Choroid plexus epithelial cell (primary cell): ENCODE results near the gene RHBG.
A peak's percentile ranks its signal among the peaks of the same experiment; 100 is the strongest.
"Not testable (repeated sequence)": the region's sequence is repeated elsewhere in the genome, so short reads cannot be mapped to it uniquely, and the experiment has no call there.

Experiments used
- DNase-seq: peaks from one replicate; pipeline ENCODE4 v3.0.0-alpha.2; 2010; ENCODE audit warnings: low read depth
- H3K4me3 ChIP-seq: 2 replicates; pipeline ENCODE4 v1.5.1; 2011; ENCODE audit warnings: low read depth, mild to moderate bottlenecking, control low read depth, low read length, moderate library complexity
- TF ChIP-seq, protein P1 (sequence below): conservative IDR thresholded peaks from 2 replicates; pipeline ENCODE4 v1.5.1; 2011; ENCODE audit warnings: low read depth, mild to moderate bottlenecking, control low read depth, inconsistent platforms, low read length, moderate library complexity

The RHBG gene, protein sequence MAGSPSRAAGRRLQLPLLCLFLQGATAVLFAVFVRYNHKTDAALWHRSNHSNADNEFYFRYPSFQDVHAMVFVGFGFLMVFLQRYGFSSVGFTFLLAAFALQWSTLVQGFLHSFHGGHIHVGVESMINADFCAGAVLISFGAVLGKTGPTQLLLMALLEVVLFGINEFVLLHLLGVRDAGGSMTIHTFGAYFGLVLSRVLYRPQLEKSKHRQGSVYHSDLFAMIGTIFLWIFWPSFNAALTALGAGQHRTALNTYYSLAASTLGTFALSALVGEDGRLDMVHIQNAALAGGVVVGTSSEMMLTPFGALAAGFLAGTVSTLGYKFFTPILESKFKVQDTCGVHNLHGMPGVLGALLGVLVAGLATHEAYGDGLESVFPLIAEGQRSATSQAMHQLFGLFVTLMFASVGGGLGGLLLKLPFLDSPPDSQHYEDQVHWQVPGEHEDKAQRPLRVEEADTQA

GRCh38 chr1:156368889-156369684 lies at the start of gene RHBG:
RHBG (plus strand) TSS chr1:156369211; CDS start chr1:156369250, 39 bp downstream.
- H3K4me3 ChIP-seq: peak within 1 kb of the TSS; percentile 43
- peak; percentile 30 for DNase-seq
- TF ChIP-seq, protein P1, sequence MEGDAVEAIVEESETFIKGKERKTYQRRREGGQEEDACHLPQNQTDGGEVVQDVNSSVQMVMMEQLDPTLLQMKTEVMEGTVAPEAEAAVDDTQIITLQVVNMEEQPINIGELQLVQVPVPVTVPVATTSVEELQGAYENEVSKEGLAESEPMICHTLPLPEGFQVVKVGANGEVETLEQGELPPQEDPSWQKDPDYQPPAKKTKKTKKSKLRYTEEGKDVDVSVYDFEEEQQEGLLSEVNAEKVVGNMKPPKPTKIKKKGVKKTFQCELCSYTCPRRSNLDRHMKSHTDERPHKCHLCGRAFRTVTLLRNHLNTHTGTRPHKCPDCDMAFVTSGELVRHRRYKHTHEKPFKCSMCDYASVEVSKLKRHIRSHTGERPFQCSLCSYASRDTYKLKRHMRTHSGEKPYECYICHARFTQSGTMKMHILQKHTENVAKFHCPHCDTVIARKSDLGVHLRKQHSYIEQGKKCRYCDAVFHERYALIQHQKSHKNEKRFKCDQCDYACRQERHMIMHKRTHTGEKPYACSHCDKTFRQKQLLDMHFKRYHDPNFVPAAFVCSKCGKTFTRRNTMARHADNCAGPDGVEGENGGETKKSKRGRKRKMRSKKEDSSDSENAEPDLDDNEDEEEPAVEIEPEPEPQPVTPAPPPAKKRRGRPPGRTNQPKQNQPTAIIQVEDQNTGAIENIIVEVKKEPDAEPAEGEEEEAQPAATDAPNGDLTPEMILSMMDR: no peak

GRCh38 chr1:156319664-156320063 lies 49.3 kb upstream of the RHBG start:
- peak; percentile 65 for DNase-seq
- TF ChIP-seq, protein P1: peak; percentile 63

DNA sequence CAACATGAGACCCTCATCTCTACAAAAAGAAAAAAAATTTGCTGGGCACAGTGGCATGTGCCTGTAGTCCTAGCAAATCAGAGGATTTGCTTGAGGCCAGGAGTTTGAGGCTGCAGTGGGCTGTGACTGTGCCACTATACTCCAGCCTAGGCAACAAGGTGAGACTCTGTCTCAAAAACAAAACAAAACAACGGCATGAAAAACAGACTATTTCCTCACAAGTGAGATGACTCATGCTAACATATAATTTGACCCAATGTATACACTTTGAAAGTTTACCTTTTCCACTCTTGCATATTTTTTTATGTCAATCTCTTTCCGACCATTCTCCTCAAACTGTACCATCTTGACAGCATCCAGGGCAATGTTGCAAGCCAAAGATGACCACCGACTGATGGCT lies 48.5 kb upstream of the RHBG start:
- no peak for DNase-seq
- no peak overlapping the region for H3K4me3 ChIP-seq
- TF ChIP-seq, protein P1: no peak

More at GRCh38 chr1:156319664-156320063, 49.3 kb upstream of the RHBG start:
- H3K4me3 ChIP-seq: no peak overlapping the region

DNA sequence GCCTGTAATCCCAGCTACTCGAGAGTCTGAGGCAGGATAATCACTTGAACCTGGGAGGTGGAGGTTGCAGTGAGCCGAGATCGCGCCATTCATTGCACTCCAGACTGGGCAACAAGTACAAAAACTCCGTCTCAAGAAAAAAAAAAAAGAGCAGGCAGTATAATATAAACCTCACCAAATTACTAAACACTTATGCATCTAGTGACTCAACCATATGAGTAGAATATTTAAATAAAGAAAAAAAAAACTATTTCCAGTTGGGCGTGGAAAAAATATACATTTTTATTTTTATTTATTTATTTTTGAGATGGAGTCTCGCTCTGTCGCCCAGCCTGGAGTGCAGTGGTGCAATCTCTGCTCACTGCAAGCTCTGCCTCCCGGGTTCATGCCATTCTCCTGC lies 45.8 kb upstream of the RHBG start:
- not testable (repeated sequence) for H3K4me3 ChIP-seq
- DNase-seq: peak; percentile 18

GRCh38 chr1:156336242-156336641 lies 32.8 kb upstream of the RHBG start:
- TF ChIP-seq, protein P1: peak; percentile 41
- peak overlapping the region; percentile 9 for H3K4me3 ChIP-seq
- DNase-seq: peak; percentile 24

DNA sequence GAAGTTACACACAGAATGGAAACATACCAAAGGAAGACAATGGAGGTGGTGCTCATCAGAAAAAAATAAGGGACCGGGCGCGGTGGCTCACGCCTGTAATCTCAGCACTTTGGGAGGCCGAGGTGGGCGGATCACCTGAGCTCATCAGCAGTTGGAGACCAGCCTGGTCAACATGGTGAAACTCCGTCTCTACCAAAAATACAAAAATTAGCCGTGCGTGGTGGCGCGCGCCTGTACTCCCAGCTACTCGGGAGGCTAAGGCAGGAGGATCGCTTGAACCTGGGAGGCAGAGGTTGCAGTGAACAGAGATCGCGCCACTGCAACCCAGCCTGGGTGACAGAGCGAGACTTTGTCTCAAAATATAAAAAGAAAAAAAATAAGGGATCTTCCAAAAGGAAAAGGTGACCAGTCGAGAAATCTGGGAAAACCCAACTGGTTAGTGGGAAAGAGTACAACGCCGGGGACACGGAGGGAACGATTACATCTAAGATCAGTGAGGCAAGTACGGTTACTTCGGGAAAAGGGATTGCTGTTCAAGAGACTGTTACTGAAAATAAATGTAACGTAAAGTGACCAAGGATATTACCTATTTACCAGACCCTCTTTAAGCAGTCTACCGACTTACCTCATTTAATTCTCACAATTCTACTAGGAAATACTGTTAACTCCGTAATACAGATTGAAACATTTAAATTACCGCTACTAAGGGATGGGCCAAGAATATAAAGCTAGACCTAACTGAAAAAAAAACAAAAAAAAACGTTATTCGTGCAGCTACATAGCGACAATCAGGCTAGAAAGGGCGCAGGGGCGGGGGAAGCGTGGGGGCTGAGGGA lies 31.7 kb upstream of the RHBG start:
- no peak for DNase-seq
- TF ChIP-seq, protein P1: no peak
- peak overlapping the region; percentile 86 for H3K4me3 ChIP-seq

- peak overlapping the region; percentile 86 for H3K4me3 ChIP-seq
- TF ChIP-seq, protein P1: peak; percentile 27
- no peak for DNase-seq
Measured at GRCh38 chr1:156337888-156338179, 31.2 kb upstream of the RHBG start.
